ENCODE results near the gene KCNH2.

- TF ChIP-seq POLR2A (IDR thresholded peaks at IDR 0.05) (no peak), CTCF (IDR thresholded peaks at IDR 0.05 in 8 of 11, conservative IDR thresholded peaks at IDR 0.05 in 3 of 11) (peak; percentile 83 to 99 (median 96)), POLR2AphosphoS5 (IDR thresholded peaks at IDR 0.05) (peak; percentile 48 to 83 (median 57))
Observed at GRCh38 chr7:151017953-151018420, 39.9 kb upstream of the KCNH2 start.
